ENCODE measurements around the gene MAPKAPK2.
"Not testable (repeated sequence)": the region's sequence is repeated elsewhere in the genome, so short reads cannot be mapped to it uniquely, and the experiment has no call there.

MAPKAPK2 gene

GRCh38 chr1:206748348-206749030, 63.8 kb downstream of the MAPKAPK2 start:
- DNase-seq, result no peak

GRCh38 chr1:206751891-206752290, 67.2 kb downstream of the MAPKAPK2 start:
- DNase-seq, result no peak

GRCh38 chr1:206752481-206752880, 67.8 kb downstream of the MAPKAPK2 start:
- no peak for DNase-seq

GRCh38 chr1:206753141-206753540, 68.4 kb downstream of the MAPKAPK2 start:
- DNase-seq, result no peak

GRCh38 chr1:206754011-206754410, 69.3 kb downstream of the MAPKAPK2 start:
- DNase-seq, result no peak

GRCh38 chr1:206757524-206758266, 73.0 kb downstream of the MAPKAPK2 start:
- DNase-seq, result peak in 3 of 5 experiments; percentile 16 to 95 (median 60)

GRCh38 chr1:206760590-206760989, 75.9 kb downstream of the MAPKAPK2 start:
- DNase-seq, result no peak

GRCh38 chr1:206761159-206761768, 76.6 kb downstream of the MAPKAPK2 start:
- no peak for DNase-seq

GRCh38 chr1:206762741-206763364, 78.1 kb downstream of the MAPKAPK2 start:
- not testable (repeated sequence) for DNase-seq

GRCh38 chr1:206765771-206766170, 81.1 kb downstream of the MAPKAPK2 start:
- peak in 1 of 5 experiments; percentile 35 for DNase-seq

- DNase-seq, result peak; percentile 16 to 88 (median 46)
Measured at GRCh38 chr1:206766251-206766856, 81.6 kb downstream of the MAPKAPK2 start.

GRCh38 chr1:206768472-206769303, 84.0 kb downstream of the MAPKAPK2 start:
- no peak for DNase-seq

GRCh38 chr1:206769304-206769731, 84.6 kb downstream of the MAPKAPK2 start:
- DNase-seq, result peak in 3 of 5 experiments; percentile 21 to 98 (median 59)

- no peak for DNase-seq
Measured at GRCh38 chr1:206770531-206771337, 86.0 kb downstream of the MAPKAPK2 start, which contains the start of gene IL19. Gene IL19 (plus strand): TSS chr1:206770773. CDS start chr1:206836663, 65,890 bp downstream.

- no peak for DNase-seq
Measured at GRCh38 chr1:206771338-206771692, 86.6 kb downstream of the MAPKAPK2 start.

- no peak for DNase-seq
Measured at GRCh38 chr1:206772243-206772937, 87.7 kb downstream of the MAPKAPK2 start, which contains the start of gene IL10. Gene IL10 (minus strand): TSS chr1:206772494. CDS start chr1:206772435, 59 bp downstream.

GRCh38 chr1:206774093-206774492, 89.4 kb downstream of the MAPKAPK2 start:
- DNase-seq, result no peak

GRCh38 chr1:206776229-206776628, 91.5 kb downstream of the MAPKAPK2 start:
- peak in 1 of 5 experiments; percentile 31 for DNase-seq

GRCh38 chr1:206778031-206778430, 93.3 kb downstream of the MAPKAPK2 start:
- no peak for DNase-seq

GRCh38 chr1:206778911-206779310, 94.2 kb downstream of the MAPKAPK2 start:
- DNase-seq, result not testable (repeated sequence)
